HuH-7 (cell line): Measurements from ENCODE around the gene LCMT1.

Experiments
- DNase-seq: peaks from one replicate; pipeline ENCODE4 v3.0.0; 2011; ENCODE audit warnings: low spot score

Gene LCMT1

DNA sequence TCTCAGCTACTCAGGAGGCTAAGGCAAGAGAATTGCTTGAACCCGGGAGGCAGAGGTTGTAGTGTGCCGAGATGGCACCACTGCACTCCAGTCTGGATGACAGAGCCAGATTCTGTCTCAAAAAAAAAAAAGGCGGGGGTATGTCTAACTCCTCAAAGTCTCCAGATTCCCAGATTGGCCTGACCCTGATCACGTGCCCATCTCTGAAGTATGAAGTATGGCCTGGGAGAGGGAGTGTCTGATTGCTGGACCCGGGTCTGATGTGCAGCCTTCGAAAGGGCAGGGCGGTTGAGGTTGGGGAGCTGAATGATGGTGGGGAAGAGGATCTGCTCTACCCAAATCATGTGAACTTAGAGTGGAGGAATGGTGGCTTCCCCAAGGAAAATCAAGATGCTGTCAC is 87.9 kb downstream of the LCMT1 start:
- DNase-seq = no peak

DNA sequence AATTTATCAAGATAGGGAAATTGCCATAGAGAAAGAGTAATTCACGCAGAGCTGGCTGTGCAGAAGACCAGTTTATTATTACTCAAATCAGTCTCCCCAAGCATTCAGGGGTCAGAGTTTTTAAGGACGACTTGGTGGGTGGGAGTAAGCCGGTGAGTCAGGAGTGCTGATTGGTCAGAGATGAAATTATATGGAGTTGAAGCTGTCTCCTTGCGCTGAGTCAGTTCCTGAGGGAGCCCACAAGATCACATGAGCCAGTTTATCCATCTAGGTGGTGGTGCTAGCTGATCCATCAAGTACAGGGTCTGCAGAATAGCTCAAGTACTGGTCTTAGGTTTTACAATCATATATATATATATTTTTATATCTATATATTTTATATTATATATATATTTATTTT is 99.2 kb downstream of the LCMT1 start:
- no peak for DNase-seq

DNA sequence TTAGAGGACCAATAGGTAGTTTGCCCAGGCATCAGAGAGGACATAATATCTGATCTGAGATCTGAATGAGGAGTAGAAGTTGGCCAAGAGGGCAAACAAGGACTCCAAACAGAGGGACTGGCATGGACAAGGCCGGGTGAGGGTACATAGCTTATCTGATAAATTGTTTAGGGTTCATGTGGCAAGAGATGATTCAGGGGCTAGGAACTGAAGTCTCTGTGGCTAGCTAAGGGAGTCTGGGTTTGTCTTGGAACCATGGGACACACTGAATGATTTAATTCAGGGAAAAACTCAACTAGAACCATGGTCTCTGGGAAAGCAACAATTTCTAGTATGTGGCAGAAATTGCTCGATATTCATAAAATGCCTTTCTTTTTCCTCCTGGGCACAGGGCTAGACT is 101.1 kb downstream of the LCMT1 start:
- DNase-seq = no peak

DNA sequence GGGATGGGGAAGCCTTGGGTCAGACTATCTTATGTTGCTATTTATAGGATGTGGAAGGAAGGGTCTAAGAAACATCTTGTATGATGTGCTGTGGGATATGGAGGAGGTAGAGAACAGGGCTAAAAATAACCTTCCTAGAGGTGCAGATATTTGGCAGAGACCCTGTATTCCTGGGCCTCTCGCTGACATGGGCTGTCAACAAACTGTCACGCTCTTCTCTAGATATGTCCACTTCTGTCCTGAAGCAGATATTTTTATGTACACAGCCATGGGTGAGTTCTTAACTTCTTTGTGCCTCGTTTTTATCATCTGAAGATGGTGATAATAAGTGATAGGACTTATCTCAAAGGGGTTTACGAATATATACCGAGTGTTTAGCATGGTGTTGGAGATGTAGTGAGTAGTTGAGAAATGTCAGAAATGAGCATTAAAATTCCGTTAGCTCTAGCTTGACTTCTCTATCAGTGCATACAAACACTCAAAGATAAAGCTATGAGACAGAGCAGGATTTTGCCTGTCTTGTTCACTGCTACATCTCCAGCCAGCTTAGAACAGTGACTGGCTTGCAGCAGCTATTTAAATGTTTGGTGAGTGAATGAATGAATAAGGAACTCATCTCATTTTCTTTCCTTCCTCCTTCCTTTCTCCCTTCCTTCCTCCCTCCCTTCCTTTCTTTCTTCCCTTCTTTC is 102.3 kb downstream of the LCMT1 start:
- DNase-seq = no peak

DNA sequence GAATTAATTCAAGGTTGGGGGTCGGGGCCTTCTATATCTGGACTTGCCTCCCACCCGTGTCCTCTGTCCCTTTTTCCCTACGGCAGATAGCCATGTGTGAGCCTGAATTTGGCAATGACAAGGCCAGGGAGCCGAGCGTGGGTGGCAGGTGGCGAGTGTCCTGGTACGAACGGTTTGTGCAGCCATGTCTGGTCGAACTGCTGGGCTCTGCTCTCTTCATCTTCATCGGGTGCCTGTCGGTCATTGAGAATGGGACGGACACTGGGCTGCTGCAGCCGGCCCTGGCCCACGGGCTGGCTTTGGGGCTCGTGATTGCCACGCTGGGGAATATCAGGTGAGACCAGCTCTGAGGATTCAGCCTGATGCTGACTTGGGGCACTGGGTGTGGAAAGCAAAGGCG is 105.6 kb downstream of the LCMT1 start:
- no peak for DNase-seq

DNA sequence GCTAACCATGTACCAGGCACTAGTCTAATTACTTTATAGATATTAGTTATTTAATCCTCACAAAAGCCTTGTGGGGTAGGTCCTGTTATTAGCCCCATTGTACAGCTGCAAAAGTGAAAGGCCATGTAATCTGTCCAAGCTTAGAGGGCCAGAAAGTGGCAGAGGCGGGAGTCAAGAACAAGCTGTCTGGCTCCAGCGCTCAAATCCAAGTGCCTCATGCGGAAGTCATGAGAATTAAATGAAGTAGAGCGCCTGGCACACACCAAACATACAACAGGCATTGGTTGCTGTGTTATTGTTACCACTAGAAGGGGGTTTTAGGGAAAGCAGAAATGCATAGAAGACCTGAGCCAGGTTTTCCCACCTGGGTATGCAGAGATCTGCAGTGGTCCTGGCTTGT is 106.4 kb downstream of the LCMT1 start:
- DNase-seq = no peak

DNA sequence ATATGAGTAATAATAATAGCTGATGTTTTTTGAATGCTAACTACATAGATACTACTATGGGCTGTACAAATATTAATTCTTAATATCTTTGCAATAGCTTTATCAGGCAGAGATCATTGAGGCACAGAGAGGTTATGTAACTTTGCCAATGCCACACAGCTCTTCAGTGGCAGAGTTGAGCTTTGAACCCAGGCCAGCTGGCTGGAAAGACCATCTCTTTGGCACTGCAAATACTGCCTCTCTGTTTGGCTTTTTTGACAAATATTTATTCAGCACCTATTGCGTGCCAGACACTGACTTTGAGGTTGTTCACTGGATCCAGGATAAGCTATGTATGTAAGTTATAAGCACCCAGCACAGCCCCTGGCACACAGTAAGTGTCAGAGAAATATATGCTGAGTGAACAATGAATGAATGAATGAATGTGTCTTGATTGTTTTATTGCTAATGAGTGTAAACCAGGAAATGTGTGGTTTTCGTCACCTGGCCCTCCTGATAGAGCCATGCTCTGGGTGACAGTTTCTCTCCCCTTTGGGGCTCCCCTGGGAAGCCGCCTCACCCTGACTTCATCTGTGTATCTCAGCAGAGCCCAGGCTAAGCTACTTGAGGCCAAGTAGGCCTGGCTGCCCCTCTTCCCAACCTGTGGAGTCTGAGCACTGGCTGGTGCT is 107.7 kb downstream of the LCMT1 start:
- no peak for DNase-seq

DNA sequence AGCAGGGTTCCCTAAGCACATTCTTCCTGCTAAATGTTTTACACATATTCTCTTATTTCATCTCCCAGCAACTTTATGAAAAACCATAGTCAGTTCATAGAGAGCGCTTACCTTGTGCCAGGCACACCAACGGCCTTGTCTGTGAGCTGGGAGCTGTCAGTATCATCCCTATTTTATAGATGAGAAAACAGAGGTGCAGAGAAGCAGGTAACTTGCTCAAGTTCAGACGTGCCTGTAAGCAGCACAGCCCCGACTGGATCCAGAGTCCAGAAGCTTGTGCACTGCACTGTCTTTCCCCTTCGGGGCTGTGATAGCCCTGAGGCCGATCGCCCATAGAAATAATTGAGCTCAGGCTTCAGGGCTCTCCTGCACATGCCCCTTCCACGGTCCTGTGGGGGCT is 111.4 kb downstream of the LCMT1 start:
- no peak for DNase-seq

DNA sequence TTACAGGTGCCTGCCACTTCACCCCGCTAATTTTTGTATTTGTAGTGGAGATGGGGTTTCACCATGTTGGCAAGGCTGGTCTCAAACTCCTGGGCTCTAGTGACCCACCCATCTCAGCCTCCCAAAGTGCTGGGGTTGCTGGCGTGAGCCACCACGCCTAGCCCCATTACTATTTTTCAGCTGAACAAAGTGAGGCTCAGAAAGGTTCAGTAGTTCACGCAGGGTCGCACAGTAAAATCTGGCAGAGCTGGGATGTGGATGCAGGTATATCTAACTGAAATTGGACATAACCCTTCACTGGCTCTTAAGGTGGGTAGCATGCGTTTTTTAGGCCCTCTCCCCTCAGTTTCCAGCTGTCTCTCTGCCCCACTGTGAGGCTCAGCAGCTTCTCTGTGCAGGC is 112.4 kb downstream of the LCMT1 start:
- DNase-seq = no peak

DNA sequence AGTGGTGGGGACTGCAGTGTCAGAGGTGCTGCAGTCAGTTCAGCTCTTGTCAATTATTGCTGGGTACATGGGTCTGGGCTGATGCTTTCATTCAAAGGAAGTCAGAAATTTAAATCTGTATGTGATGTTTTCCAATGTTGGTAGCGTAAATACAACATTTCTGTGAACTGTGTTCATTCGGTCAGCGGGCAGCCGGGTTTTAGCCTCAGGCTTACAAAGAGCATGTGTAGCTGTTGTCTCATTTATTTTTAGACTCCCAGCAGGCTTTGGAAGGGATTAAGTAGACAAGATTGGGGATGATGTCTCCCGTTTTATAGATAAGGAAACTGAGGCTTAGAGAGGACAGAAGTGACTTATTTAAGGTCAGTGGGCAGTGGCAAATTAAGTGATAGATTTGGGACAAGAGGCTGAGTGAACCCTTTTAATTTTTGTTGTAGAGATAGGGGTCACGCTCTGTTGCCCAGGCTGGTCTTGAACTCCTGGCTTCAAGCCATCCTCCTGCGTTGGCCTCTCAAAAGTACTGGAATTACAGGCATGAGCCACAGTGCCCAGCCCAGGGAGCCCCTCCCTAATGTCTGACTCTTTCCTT is 113.3 kb downstream of the LCMT1 start:
- no peak for DNase-seq
